ENCODE results near the gene MFSD2A. TPM values are rescaled to one million over a fixed set of nuclear protein-coding genes. Genes with fewer than 3 reads are reported as not detected.

Gene MFSD2A
- total RNA-seq, 3 donors from 2014 or later, result 11.3 to 29.6 (median 24.4) TPM

DNA sequence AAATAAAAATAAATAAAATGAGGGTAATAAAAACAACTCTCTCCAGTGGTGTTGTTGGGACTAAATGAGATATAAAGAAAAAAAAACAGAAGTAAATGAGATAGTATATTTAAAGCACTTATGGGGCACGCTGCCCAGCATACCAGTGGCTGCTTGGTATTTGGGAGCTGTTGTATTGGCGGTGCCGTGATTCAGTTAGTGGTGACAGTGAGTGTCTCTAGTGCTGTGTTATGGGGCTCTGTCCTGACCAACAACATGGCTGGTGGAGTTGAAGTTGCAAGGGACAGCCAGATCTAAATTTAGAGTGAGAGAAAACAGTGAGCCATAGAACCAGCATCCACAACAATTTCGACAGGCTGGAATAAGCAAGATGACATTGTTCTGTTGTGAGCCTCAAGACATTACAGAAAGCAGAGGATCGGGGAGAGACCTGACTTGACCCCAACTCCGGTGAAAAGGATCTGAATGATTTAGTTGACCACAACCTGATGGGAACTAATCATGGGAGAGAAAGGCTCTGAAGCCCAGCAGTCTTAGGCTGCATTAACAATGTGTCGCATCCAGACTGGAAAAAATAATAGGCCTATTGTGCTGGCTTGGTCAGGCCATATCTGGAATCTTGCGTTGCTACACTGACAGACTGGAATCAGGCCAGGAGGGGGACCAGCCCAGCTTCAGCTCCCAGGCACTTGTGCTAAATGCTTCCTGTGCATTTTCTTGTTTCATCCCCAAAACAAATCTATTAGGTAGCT, 2.4 kb upstream of the MFSD2A start:
- DNase-seq (no peak), ATAC-seq (no peak)
- H3K4me1 ChIP-seq (ENCODE audit: low read depth), result peaks cover 18% of the 10 kb centered on the region

DNA sequence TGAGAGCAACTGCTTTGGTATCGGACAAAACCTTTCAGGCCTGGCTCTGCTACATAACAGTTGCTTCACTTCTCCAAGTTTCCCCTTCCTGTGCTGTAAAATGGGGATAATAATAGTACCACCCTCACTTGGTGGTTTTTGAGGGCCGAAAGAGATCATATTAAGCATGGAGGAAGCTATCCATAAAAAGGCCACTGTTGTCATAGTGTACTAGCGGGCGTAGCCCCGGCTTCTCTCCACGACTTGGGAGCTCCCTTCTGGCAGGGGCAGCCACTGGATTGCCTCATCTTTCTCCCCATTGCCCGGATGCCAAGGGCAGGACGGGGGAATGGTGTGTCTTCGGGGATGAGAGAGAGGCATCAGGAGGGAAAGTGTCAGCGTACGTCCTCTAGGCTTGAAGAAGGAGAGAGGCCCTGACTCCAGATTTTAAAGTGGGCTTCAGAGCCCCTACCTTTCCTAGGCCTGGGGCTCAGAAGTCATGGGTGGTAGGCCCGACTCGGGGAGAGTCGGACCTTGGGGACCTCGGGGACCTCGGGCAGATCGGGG, 548 bp upstream of the MFSD2A start:
- intact Hi-C loops (cut with DNase I, micrococcal nuclease), result no loop called here
- ATAC-seq, result no peak
- TF ChIP-seq, protein P1, sequence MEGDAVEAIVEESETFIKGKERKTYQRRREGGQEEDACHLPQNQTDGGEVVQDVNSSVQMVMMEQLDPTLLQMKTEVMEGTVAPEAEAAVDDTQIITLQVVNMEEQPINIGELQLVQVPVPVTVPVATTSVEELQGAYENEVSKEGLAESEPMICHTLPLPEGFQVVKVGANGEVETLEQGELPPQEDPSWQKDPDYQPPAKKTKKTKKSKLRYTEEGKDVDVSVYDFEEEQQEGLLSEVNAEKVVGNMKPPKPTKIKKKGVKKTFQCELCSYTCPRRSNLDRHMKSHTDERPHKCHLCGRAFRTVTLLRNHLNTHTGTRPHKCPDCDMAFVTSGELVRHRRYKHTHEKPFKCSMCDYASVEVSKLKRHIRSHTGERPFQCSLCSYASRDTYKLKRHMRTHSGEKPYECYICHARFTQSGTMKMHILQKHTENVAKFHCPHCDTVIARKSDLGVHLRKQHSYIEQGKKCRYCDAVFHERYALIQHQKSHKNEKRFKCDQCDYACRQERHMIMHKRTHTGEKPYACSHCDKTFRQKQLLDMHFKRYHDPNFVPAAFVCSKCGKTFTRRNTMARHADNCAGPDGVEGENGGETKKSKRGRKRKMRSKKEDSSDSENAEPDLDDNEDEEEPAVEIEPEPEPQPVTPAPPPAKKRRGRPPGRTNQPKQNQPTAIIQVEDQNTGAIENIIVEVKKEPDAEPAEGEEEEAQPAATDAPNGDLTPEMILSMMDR (IDR thresholded peaks at IDR 0.05), result no peak

More for the DNA sequence above, 2.4 kb upstream of the MFSD2A start:
- TF ChIP-seq, protein P1 (IDR thresholded peaks at IDR 0.05), result no peak
- H3K4me3 ChIP-seq, result no peak overlapping the region
- H3K36me3 ChIP-seq (ENCODE audit: low read depth), result no peaks in the 10 kb centered on the region
- H3K9me3 ChIP-seq, result no peaks in the 10 kb centered on the region
- intact Hi-C loops (cut with DNase I, micrococcal nuclease), result no loop called here

DNA sequence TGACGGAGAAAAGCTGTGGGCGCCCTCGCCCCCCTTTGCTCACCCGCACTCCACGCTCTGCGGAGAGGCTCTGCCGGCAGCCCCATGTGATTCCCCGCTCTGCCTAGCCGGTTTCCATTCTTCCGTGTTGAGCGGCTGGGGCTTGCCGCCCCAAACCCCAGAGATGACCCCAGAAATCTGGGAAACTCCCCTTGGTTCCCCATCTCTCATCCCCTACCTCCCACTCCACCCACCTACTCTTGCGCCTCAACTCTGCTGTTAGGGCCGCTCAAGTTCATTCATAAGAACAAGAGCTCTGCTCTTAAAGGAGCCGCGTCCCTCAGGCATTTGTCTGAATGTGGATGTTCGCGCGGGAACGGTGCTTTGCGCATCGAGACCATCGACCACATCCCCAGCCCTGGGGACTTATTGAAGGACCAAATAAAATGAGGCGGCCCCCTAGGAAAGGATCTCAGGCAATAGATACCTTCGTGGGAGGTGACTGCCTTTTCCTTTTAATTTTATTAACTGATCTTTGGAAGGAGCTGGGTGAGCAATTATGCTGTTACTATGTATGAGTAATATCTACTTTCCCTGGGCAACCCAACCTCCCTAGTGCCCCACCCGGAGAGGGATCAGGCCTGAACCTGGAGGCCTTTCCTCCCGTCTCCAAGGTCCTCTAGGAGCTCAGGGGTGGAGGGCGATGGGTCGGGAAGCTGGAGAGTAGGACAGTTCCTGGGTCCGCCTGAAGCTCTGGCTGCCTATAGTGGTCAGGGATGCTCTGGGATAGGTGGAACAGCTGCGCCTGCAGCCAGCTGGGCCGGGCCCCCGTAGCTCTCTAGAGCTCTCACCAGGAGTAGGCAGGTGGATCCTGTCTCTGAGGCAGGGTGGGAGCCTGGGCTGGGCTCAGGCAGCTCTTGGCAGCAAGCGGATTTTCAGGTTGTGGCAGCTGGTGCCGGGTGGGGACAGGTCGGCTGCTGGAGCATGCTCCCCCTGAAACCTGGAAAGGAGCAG, 898 bp downstream of the MFSD2A start:
- intact Hi-C loops (cut with DNase I, micrococcal nuclease), result no loop called here
- Histone ChIP-seq H3K4me3 (peak overlapping the region; percentile 22), H3K4me1 (ENCODE audit: low read depth) (peaks cover 17% of the 10 kb centered on the region), H3K36me3 (ENCODE audit: low read depth) (no peaks in the 10 kb centered on the region), H3K9me3 (no peaks in the 10 kb centered on the region)
- peak; percentile 59 to 73 (median 69) for DNase-seq
- TF ChIP-seq, protein P1 (IDR thresholded peaks at IDR 0.05), result no peak
- ATAC-seq, result peak; percentile 67

More for the DNA sequence above, 548 bp upstream of the MFSD2A start:
- no peak for DNase-seq
- H3K9me3 ChIP-seq, result no peaks in the 10 kb centered on the region
- no peak overlapping the region for H3K4me3 ChIP-seq
- no peaks in the 10 kb centered on the region for H3K36me3 ChIP-seq (ENCODE audit: low read depth)
- H3K4me1 ChIP-seq (ENCODE audit: low read depth), result peaks cover 15% of the 10 kb centered on the region

DNA sequence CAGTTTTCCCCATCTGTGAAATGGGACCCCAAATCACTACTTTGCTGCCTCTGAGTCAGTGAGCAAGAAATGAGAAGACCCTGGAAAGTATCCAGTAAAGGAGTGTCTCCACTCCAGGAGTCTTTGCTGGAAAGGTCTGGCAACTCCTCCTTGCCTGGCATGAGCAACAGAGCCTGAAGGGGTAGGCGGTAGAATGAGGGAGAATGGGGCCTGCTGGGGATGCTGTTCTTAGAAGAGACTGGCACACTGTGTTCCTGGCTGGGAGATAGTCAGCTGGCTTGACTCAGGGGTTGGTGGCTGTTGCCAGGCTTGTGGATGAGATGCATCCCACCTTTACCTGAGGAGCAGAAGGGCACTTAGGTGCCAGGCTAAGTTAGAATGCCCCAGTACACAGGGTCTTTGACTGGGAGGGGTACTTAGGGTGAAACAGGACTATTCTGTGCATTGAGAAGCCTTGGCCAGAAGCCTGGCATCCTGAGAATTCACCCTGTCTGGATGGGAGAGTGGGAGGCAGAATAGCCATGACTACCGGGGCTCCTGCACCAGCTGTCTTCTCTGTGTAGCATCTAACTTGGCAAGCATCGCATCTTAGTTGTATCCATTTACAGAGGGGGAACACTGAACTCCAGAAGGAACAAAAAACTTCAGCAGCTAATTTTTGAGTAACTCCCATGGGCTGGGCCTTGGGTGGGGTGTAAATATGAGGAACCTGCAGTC, 2.5 kb downstream of the MFSD2A start:
- intact Hi-C loops (cut with DNase I, micrococcal nuclease), result no loop called here
- H3K9me3 ChIP-seq, result no peaks in the 10 kb centered on the region
- H3K36me3 ChIP-seq (ENCODE audit: low read depth), result no peaks in the 10 kb centered on the region
- H3K4me3 ChIP-seq, result no peak overlapping the region
- TF ChIP-seq, protein P1 (IDR thresholded peaks at IDR 0.05), result no peak
- H3K4me1 ChIP-seq (ENCODE audit: low read depth), result peaks cover 19% of the 10 kb centered on the region
- no peak for DNase-seq
- no peak for ATAC-seq
